ENCODE data around the gene RABAC1.
"Not testable (repeated sequence)": the region's sequence is repeated elsewhere in the genome, so short reads cannot be mapped to it uniquely, and the experiment has no call there.

The RABAC1 gene

GRCh38 chr19:41915021-41915775 is 43.9 kb downstream of the RABAC1 start:
- H3K9ac ChIP-seq (ENCODE audit: low read length): no peak overlapping the region
- DNase-seq: no peak
- H3K9me3 ChIP-seq (replicated peaks; ENCODE audit: insufficient read depth, low read length): no peaks in the 10 kb centered on the region
- H3K9me2 ChIP-seq (replicated peaks; ENCODE audit: insufficient read depth, low read length): no peaks in the 10 kb centered on the region
- H3F3A ChIP-seq (ENCODE audit: insufficient read depth, low read length): no peaks in the 10 kb centered on the region
- H3K27me3 ChIP-seq (replicated peaks; ENCODE audit: insufficient read depth, low read length): peaks cover 66% of the 10 kb centered on the region
- H3K4me1 ChIP-seq (ENCODE audit: low read length): no peaks in the 10 kb centered on the region
- H4K20me1 ChIP-seq (ENCODE audit: insufficient read depth, low read length): no peaks in the 10 kb centered on the region
- peak overlapping the region; percentile 47; the same call in 1 of the 2 replicates for H3K4me2 ChIP-seq (ENCODE audit: low read depth, low read length)
- no peak overlapping the region for H3K27ac ChIP-seq (ENCODE audit: low read length)
- H2AFZ ChIP-seq (ENCODE audit: low read length): no peak overlapping the region
- H3K4me3 ChIP-seq (ENCODE audit: low read length): no peak overlapping the region; the same call in 1 of the 2 replicates
- H3K79me2 ChIP-seq (ENCODE audit: low read length): no peaks in the 10 kb centered on the region
- H3K36me3 ChIP-seq (replicated peaks; ENCODE audit: insufficient read depth, low read length): no peaks in the 10 kb centered on the region
- TF ChIP-seq CTCF (IDR thresholded peaks at IDR 0.05; ENCODE audit: low read length) (no peak), EZH2phosphoT487 (IDR thresholded peaks at IDR 0.05; ENCODE audit: low read length) (no peak; the same call in 1 of the 2 replicates), EZH2 (optimal IDR thresholded peaks at IDR 0.05; ENCODE audit: low read depth, low read length) (no peak)

- not testable (repeated sequence) for H4K20me1 ChIP-seq (ENCODE audit: insufficient read depth, low read length); H3K27ac ChIP-seq (ENCODE audit: low read length); H3K79me2 ChIP-seq (ENCODE audit: low read length); H3K9ac ChIP-seq (ENCODE audit: low read length); H2AFZ ChIP-seq (ENCODE audit: low read length); H3K4me2 ChIP-seq (ENCODE audit: low read depth, low read length); H3K4me3 ChIP-seq (ENCODE audit: low read length); H3K9me2 ChIP-seq (replicated peaks; ENCODE audit: insufficient read depth, low read length); H3F3A ChIP-seq (ENCODE audit: insufficient read depth, low read length); H3K4me1 ChIP-seq (ENCODE audit: low read length); H3K36me3 ChIP-seq (replicated peaks; ENCODE audit: insufficient read depth, low read length); H3K9me3 ChIP-seq (replicated peaks; ENCODE audit: insufficient read depth, low read length); DNase-seq
- H3K27me3 ChIP-seq (replicated peaks; ENCODE audit: insufficient read depth, low read length): peaks cover 64% of the 10 kb centered on the region
These were observed 44.7 kb downstream of the RABAC1 start for GRCh38 chr19:41914424-41914834.

GRCh38 chr19:41913538-41914423 is 45.3 kb downstream of the RABAC1 start:
- H3K36me3 ChIP-seq (replicated peaks; ENCODE audit: insufficient read depth, low read length): no peaks in the 10 kb centered on the region
- no peaks in the 10 kb centered on the region for H4K20me1 ChIP-seq (ENCODE audit: insufficient read depth, low read length)
- no peak overlapping the region for H3K4me2 ChIP-seq (ENCODE audit: low read depth, low read length)
- H3K27me3 ChIP-seq (replicated peaks; ENCODE audit: insufficient read depth, low read length): peaks cover 64% of the 10 kb centered on the region
- no peak for DNase-seq
- no peaks in the 10 kb centered on the region for H3K9me2 ChIP-seq (replicated peaks; ENCODE audit: insufficient read depth, low read length)
- H3K9me3 ChIP-seq (replicated peaks; ENCODE audit: insufficient read depth, low read length): no peaks in the 10 kb centered on the region
- no peak overlapping the region for H3K27ac ChIP-seq (ENCODE audit: low read length)
- no peaks in the 10 kb centered on the region for H3F3A ChIP-seq (ENCODE audit: insufficient read depth, low read length)
- H3K79me2 ChIP-seq (ENCODE audit: low read length): no peaks in the 10 kb centered on the region
- H3K9ac ChIP-seq (ENCODE audit: low read length): no peak overlapping the region
- no peak overlapping the region for H3K4me3 ChIP-seq (ENCODE audit: low read length)
- TF ChIP-seq EZH2phosphoT487 (IDR thresholded peaks at IDR 0.05; ENCODE audit: low read length): no peak
- TF ChIP-seq CTCF (IDR thresholded peaks at IDR 0.05; ENCODE audit: low read length): no peak
- TF ChIP-seq EZH2 (optimal IDR thresholded peaks at IDR 0.05; ENCODE audit: low read depth, low read length): no peak
- no peaks in the 10 kb centered on the region for H3K4me1 ChIP-seq (ENCODE audit: low read length)
- H2AFZ ChIP-seq (ENCODE audit: low read length): no peak overlapping the region

Measured in MM.1S (cell line).